GM12865 (cell line): ENCODE data around the gene BTBD9.

Experiments used
- DNase-seq: peaks from one replicate; pipeline ENCODE4 v3.0.0; 2010; ENCODE audit warnings: low read depth
- H3K4me3 ChIP-seq: 2 replicates; pipeline ENCODE4 v1.5.1; 2011; ENCODE audit warnings: mild to moderate bottlenecking, low read depth, low read length, control low read depth
- TF ChIP-seq, protein P1 (sequence below): IDR thresholded peaks from 2 replicates; pipeline ENCODE4 v1.5.1; 2011; ENCODE audit warnings: low read length, control low read depth, low read depth, inconsistent platforms; ENCODE audit not compliant: insufficient read depth; ENCODE audit errors: missing control alignments

BTBD9 gene

DNA sequence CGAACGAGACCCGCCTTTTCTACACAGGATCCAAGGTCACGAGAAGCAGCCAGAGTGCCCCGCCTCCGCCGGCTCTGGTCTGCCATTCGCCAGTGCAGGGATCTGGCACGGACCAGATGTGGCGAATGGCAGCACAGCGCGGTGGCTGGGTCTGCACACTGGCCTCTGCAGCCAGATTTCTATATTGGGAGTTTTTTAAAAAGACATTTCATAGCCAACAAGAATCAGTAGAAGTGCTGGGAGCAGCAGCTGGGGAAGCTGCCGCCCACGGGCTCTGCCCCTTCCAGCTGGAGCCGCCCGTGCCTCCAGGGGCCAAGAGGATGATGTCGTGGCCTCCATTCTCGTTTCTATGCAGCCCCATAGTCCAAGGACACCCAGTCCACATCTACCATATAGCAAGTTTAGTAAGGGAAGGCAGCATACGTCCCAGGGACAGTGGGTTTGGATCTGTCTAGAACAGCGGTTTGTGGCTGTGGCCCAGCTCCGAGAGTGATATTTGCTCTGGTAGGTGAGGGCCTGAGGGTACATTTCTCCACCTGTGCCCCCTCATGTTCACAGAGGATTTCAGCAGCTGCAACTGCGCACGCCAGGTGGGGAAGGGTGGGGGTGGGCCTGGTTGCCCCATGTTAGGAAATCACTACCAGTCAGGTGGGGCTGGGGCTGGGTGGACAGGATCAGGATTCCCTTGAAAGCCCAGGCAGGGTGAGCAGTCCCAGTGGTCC is 486.5 kb downstream of the BTBD9 start:
- no peak overlapping the region for H3K4me3 ChIP-seq
- no peak for DNase-seq
- TF ChIP-seq, protein P1, sequence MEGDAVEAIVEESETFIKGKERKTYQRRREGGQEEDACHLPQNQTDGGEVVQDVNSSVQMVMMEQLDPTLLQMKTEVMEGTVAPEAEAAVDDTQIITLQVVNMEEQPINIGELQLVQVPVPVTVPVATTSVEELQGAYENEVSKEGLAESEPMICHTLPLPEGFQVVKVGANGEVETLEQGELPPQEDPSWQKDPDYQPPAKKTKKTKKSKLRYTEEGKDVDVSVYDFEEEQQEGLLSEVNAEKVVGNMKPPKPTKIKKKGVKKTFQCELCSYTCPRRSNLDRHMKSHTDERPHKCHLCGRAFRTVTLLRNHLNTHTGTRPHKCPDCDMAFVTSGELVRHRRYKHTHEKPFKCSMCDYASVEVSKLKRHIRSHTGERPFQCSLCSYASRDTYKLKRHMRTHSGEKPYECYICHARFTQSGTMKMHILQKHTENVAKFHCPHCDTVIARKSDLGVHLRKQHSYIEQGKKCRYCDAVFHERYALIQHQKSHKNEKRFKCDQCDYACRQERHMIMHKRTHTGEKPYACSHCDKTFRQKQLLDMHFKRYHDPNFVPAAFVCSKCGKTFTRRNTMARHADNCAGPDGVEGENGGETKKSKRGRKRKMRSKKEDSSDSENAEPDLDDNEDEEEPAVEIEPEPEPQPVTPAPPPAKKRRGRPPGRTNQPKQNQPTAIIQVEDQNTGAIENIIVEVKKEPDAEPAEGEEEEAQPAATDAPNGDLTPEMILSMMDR = no peak

DNA sequence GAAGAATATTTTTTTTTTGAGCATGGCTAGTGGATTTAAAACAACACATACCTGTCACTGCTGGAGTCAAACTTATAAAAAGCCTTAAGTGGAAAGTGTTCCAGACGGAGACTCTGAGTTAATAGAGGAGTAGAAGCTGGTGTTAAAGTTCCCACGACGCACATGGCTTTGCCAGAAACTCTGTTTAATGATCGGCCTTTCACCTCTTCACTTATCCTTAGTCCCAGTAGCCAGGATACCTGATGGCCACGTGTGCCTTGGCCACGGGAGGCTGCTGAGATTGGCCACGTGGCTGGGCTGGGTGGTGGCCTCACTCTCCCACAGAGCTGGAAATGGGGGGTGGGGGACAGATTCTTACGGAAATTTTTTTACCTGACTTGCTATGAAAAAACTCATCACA is 487.1 kb downstream of the BTBD9 start:
- H3K4me3 ChIP-seq = no peak overlapping the region

DNA sequence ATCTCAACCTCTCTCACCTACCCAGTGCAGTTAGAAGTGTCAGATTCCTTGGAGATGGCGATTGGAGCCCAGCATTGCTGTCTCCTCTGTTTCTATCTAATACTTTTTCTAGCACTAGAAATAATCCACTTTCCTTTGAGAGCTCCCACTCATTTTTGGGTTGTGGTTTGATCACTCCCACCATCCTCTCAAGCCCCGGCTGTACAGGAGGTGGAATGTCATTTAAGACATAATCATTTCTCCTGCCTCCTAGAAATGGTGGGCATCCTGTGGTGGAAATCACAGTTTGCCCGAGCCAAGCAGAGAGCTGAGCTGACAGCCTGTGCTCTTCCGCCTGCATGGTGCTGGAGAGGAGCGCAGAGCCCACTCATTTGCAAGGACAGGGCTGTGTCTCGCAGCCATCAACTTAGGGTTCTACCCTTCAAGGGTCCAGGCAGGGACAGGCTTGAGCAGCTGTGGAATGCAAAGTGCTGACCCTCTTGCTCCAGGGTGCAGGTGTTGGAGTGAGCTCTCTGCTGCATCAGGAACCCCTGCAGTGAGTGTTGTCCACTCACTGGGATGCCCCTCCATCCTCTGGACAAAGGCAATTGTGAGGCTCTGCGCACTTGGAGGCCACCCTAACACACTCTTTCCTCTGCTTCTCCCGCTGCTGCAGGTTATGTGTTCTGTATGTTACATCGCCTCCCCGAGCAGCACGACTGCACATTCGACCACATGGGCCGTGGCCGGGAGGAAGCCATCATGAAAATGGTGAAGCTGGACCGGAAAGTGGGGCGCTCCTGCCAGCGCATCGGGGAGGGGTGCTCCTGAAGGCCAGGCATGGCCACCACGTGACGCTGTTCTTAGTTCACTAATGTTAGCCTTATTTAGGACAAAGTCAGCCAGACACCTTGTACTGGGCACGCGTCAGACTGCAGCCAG is 487.9 kb downstream of the BTBD9 start:
- TF ChIP-seq, protein P1 = no peak
- no peak overlapping the region for H3K4me3 ChIP-seq
- no peak for DNase-seq

More for the DNA sequence above, 487.1 kb downstream of the BTBD9 start:
- DNase-seq = no peak
- TF ChIP-seq, protein P1 = no peak

DNA sequence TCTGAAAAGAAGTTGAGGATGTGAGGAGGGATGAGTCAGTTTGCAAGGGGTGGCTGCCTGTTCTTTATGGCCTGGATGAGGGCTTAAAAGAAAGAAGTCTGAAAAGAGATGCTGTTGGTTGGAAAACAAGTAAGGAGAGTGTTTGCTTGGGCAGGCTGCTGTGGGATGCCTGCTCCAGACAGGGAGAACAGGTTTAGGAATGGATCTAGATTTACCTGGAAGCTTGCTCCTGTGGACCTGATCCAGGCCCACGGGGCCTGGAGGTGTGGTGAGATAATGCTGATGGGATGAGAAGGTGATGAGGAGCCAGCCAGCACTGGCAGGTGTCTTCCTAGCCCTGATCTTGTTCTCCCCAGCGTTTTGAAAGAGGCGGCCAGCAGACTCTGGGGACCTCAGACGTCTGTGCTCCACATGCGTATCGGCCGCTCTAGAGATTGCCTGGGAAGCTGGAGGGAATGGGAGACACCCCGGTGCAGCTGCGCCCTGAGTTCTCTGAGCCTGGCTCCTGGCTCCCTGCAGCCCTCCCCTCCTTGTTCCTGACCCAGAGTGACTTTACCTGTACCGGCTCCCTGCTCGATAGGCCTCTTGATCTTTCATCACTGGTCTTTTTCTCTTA is 488.9 kb downstream of the BTBD9 start:
- TF ChIP-seq, protein P1 = no peak
- H3K4me3 ChIP-seq = no peak overlapping the region
- no peak for DNase-seq

DNA sequence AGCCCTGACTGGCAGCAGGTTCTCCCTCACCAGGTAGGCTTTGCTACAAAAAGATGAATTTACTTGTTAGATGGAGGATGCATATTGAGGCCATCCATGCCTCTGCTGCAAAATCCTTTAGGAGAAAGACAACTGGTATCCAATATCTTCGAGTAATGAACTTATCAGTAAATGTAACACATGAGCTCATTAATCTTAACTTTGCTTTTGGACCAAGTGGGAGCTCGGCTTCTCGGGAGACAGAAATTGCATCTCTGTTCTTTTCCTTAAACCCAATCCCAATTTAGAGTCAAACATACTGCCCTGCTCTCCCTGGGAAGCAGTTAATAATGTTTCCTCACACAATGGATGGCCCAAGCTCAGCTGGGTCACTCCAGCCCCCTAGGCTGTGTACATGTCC is 489.7 kb downstream of the BTBD9 start:
- DNase-seq = no peak
- no peak overlapping the region for H3K4me3 ChIP-seq

DNA sequence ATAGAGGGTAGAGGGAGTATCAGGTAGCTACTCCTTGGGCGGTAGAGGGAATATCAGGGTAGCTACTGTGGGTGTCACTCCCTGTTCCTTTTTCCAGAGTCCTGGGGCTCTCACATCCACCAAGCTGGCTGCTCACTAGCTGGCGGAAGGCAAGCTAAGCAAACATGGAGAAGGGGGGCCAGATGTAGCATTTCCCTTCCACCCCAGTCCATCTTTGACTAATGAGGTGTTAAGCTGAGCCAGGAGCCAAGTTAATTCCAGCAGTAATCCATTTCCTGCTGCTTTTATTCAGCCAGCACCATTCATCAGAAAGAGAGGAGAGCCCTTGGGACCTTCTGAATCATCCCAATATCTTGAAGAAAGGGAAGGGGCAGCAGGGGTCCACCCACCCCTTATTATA is 490.2 kb downstream of the BTBD9 start:
- no peak overlapping the region for H3K4me3 ChIP-seq
- no peak for DNase-seq
- TF ChIP-seq, protein P1 = no peak

More for the DNA sequence above, 489.7 kb downstream of the BTBD9 start:
- TF ChIP-seq, protein P1 = no peak
